ENCODE results near the gene SPAG7. TPM values are rescaled to one million over a fixed set of nuclear protein-coding genes. Genes with fewer than 3 reads are reported as not detected.

SPAG7 gene
- total RNA-seq, 2 experiments from 2014 or later: 60.5 to 70.1 TPM

- Mint-ChIP-seq H3K27me3 (no peaks in the 10 kb centered on the region), H3K9me3 (ENCODE audit: low read depth) (no peaks in the 10 kb centered on the region), H3K27ac (no peak overlapping the region), H3K4me3 (no peak overlapping the region), H3K4me1 (peaks cover 14% of the 10 kb centered on the region), H3K36me3 (peaks cover 2% of the 10 kb centered on the region)
- no peak for DNase-seq
- no peak for ATAC-seq
- CTCF ChIA-PET: interaction anchor here (1.3 to 1.5 kb wide), 3 partner anchors 12 to 107 kb away, joined by 5 to 8 read pairs (median 7); partner anchors contain the start of gene SPAG7
Observed at GRCh38 chr17:4955091-4955490, 12.5 kb downstream of the SPAG7 start.

- Mint-ChIP-seq H3K4me1 (peaks cover 16% of the 10 kb centered on the region), H3K36me3 (no peaks in the 10 kb centered on the region), H3K4me3 (no peak overlapping the region), H3K27ac (no peak overlapping the region), H3K9me3 (ENCODE audit: low read depth) (no peaks in the 10 kb centered on the region), H3K27me3 (no peaks in the 10 kb centered on the region)
- CTCF ChIA-PET: interaction anchor here (1.2 to 4.5 kb wide), 5 partner anchors 9 to 50 kb away, joined by 3 to 18 read pairs (median 4); partner anchors contain the start of genes CHRNE and SPAG7
- ATAC-seq (no peak), DNase-seq (no peak)
Observed at GRCh38 chr17:4953451-4953961, 14.1 kb downstream of the SPAG7 start.

- no peak for ATAC-seq
- H3K9me3 Mint-ChIP-seq (ENCODE audit: low read depth): no peaks in the 10 kb centered on the region
Observed at GRCh38 chr17:4951486-4951885, 16.1 kb downstream of the SPAG7 start.

GRCh38 chr17:4950746-4951204 is 16.8 kb downstream of the SPAG7 start, which contains the start of gene ENO3:
Gene ENO3, plus strand, starts transcription at chr17:4951119. Its CDS starts 711 bp downstream, at chr17:4951830.
- Mint-ChIP-seq H3K4me1 (peaks cover 20% of the 10 kb centered on the region), H3K27ac (peak within 1 kb of the TSS; percentile 89), H3K27me3 (no peaks in the 10 kb centered on the region), H3K4me3 (peak within 1 kb of the TSS; percentile 79), H3K9me3 (ENCODE audit: low read depth) (no peaks in the 10 kb centered on the region), H3K36me3 (peaks cover 16% of the 10 kb centered on the region)
- CTCF ChIA-PET: interaction anchor here (0.7 to 4.5 kb wide), 3 partner anchors 12 to 241 kb away, joined by 4 to 18 read pairs (median 8); partner anchors contain the start of genes ARRB2 and SPAG7
- no peak for DNase-seq
- ATAC-seq: no peak

More at GRCh38 chr17:4951486-4951885, 16.1 kb downstream of the SPAG7 start:
- Mint-ChIP-seq H3K4me3 (peak overlapping the region; percentile 79), H3K36me3 (peaks cover 10% of the 10 kb centered on the region), H3K27ac (no peak overlapping the region), H3K27me3 (no peaks in the 10 kb centered on the region), H3K4me1 (peaks cover 16% of the 10 kb centered on the region)
- CTCF ChIA-PET: interaction anchor here (1.1 to 4.5 kb wide), 4 partner anchors 11 to 42 kb away, joined by 4 to 18 read pairs (median 8); partner anchors contain the start of genes RNF167, SLC25A11 and SPAG7
- DNase-seq: no peak

GRCh38 chr17:4950075-4950745 is 17.4 kb downstream of the SPAG7 start:
- no peaks in the 10 kb centered on the region for H3K9me3 Mint-ChIP-seq (ENCODE audit: low read depth)
- peaks cover 26% of the 10 kb centered on the region for H3K4me1 Mint-ChIP-seq
- peak; percentile 62 for DNase-seq

GRCh38 chr17:4949321-4950074 is 18.1 kb downstream of the SPAG7 start:
- Mint-ChIP-seq H3K36me3 (peaks cover 29% of the 10 kb centered on the region), H3K4me3 (peak overlapping the region; percentile 98), H3K27ac (peak overlapping the region; percentile 83), H3K4me1 (peaks cover 33% of the 10 kb centered on the region), H3K27me3 (no peaks in the 10 kb centered on the region), H3K9me3 (ENCODE audit: low read depth) (no peaks in the 10 kb centered on the region)
- no peak for DNase-seq
- CTCF ChIA-PET: interaction anchor here (1.0 to 4.5 kb wide), 5 partner anchors 10 to 49 kb away, joined by 4 to 34 read pairs (median 8); partner anchors contain the start of genes RNF167, SLC25A11 and SPAG7
- peak; percentile 27 for ATAC-seq

More at GRCh38 chr17:4950075-4950745, 17.4 kb downstream of the SPAG7 start:
- peak overlapping the region; percentile 89 for H3K27ac Mint-ChIP-seq
- H3K27me3 Mint-ChIP-seq: no peaks in the 10 kb centered on the region
- CTCF ChIA-PET: interaction anchor here (0.7 to 4.5 kb wide), 3 partner anchors 13 to 240 kb away, joined by 4 to 18 read pairs (median 8); partner anchors contain the start of genes ARRB2 and SPAG7
- H3K36me3 Mint-ChIP-seq: peaks cover 22% of the 10 kb centered on the region
- ATAC-seq: peak; percentile 6
- peak overlapping the region; percentile 79 for H3K4me3 Mint-ChIP-seq

- Mint-ChIP-seq H3K9me3 (ENCODE audit: low read depth) (no peaks in the 10 kb centered on the region), H3K4me1 (peaks cover 39% of the 10 kb centered on the region), H3K36me3 (peaks cover 35% of the 10 kb centered on the region), H3K27ac (peak overlapping the region; percentile 100), H3K27me3 (no peaks in the 10 kb centered on the region), H3K4me3 (peak overlapping the region; percentile 98)
- ATAC-seq (peak; percentile 43), DNase-seq (peak; percentile 88)
- CTCF ChIA-PET: interaction anchor here (1.0 to 4.4 kb wide), 5 partner anchors 9 to 48 kb away, joined by 3 to 34 read pairs (median 4); partner anchors contain the start of genes RNF167, SLC25A11 and SPAG7
Observed at GRCh38 chr17:4948931-4949320, 18.7 kb downstream of the SPAG7 start.

- Mint-ChIP-seq H3K27ac (peak within 1 kb of the TSS; percentile 100), H3K9me3 (ENCODE audit: low read depth) (no peaks in the 10 kb centered on the region), H3K4me1 (peaks cover 42% of the 10 kb centered on the region), H3K36me3 (peaks cover 38% of the 10 kb centered on the region), H3K4me3 (peak within 1 kb of the TSS; percentile 98), H3K27me3 (no peaks in the 10 kb centered on the region)
- peak; percentile 96 for DNase-seq
- peak; percentile 32 for ATAC-seq
- CTCF ChIA-PET: interaction anchor here (1.0 to 4.4 kb wide), 6 partner anchors 9 to 71 kb away, joined by 3 to 34 read pairs (median 4); partner anchors contain the start of genes RNF167, SLC25A11 and SPAG7
Observed at GRCh38 chr17:4948166-4948930, 19.3 kb downstream of the SPAG7 start, which contains the start of gene PFN1. Gene PFN1, minus strand, starts transcription at chr17:4948530. Its CDS starts 136 bp downstream, at chr17:4948394.

- DNase-seq: peak; percentile 87
- H3K27me3 Mint-ChIP-seq: no peaks in the 10 kb centered on the region
- H3K4me1 Mint-ChIP-seq: peaks cover 50% of the 10 kb centered on the region
- peak; percentile 14 for ATAC-seq
- CTCF ChIA-PET: interaction anchor here (1.3 to 4.4 kb wide), 4 partner anchors 20 to 72 kb away, joined by 3 to 34 read pairs (median 4); partner anchors contain the start of gene SPAG7
- H3K27ac Mint-ChIP-seq: peak overlapping the region; percentile 100
- H3K36me3 Mint-ChIP-seq: peaks cover 45% of the 10 kb centered on the region
- peak overlapping the region; percentile 98 for H3K4me3 Mint-ChIP-seq
- H3K9me3 Mint-ChIP-seq (ENCODE audit: low read depth): no peaks in the 10 kb centered on the region
Observed at GRCh38 chr17:4947411-4948165, 20.0 kb downstream of the SPAG7 start.

- Mint-ChIP-seq H3K4me1 (peaks cover 55% of the 10 kb centered on the region), H3K36me3 (peaks cover 51% of the 10 kb centered on the region), H3K27me3 (no peaks in the 10 kb centered on the region), H3K9me3 (ENCODE audit: low read depth) (no peaks in the 10 kb centered on the region), H3K27ac (peak overlapping the region; percentile 92), H3K4me3 (peak overlapping the region; percentile 98)
- ATAC-seq (no peak), DNase-seq (no peak)
- CTCF ChIA-PET: interaction anchor here (1.6 to 4.4 kb wide), 3 partner anchors 20 to 72 kb away, joined by 4 to 34 read pairs (median 9); partner anchors contain the start of gene SPAG7
Observed at GRCh38 chr17:4947010-4947410, 20.6 kb downstream of the SPAG7 start.

GRCh38 chr17:4946312-4946976 is 21.2 kb downstream of the SPAG7 start:
- CTCF ChIA-PET: interaction anchor here (0.7 to 4.4 kb wide), 5 partner anchors 21 to 802 kb away, joined by 3 to 34 read pairs (median 5); partner anchors contain the start of gene SPAG7
- Mint-ChIP-seq H3K36me3 (peaks cover 57% of the 10 kb centered on the region), H3K27ac (peak overlapping the region; percentile 92), H3K4me3 (peak overlapping the region; percentile 98), H3K9me3 (ENCODE audit: low read depth) (no peaks in the 10 kb centered on the region), H3K27me3 (no peaks in the 10 kb centered on the region), H3K4me1 (peaks cover 58% of the 10 kb centered on the region)
- no peak for ATAC-seq
- DNase-seq: no peak
